GM19193 (cell line): ENCODE results near the gene ZNHIT6.

ENCODE experiments used
- POLR2A ChIP-seq: IDR thresholded peaks from 4 replicates; pipeline ENCODE4 v1.6.1; 2011; ENCODE audit not compliant: insufficient read depth, insufficient read length; ENCODE audit errors: extremely low read depth

The ZNHIT6 gene

GRCh38 chr1:85683292-85684025 lies 24.8 kb downstream of the ZNHIT6 start:
- TF ChIP-seq POLR2A, result no peak

- TF ChIP-seq POLR2A, result no peak
Observed at GRCh38 chr1:85681087-85681486, 27.1 kb downstream of the ZNHIT6 start.

GRCh38 chr1:85678193-85678592 lies 30.0 kb downstream of the ZNHIT6 start:
- TF ChIP-seq POLR2A, result no peak

- no peak for TF ChIP-seq POLR2A
Observed at GRCh38 chr1:85677656-85678055, 30.6 kb downstream of the ZNHIT6 start.

- TF ChIP-seq POLR2A, result no peak
Observed at GRCh38 chr1:85672031-85672660, 36.1 kb downstream of the ZNHIT6 start.

- no peak for TF ChIP-seq POLR2A
Observed at GRCh38 chr1:85665932-85666331, 42.3 kb downstream of the ZNHIT6 start.

GRCh38 chr1:85663382-85663781 lies 44.9 kb downstream of the ZNHIT6 start:
- TF ChIP-seq POLR2A, result no peak

- no peak for TF ChIP-seq POLR2A
Observed at GRCh38 chr1:85661767-85662166, 46.5 kb downstream of the ZNHIT6 start.

- no peak for TF ChIP-seq POLR2A
Observed at GRCh38 chr1:85660541-85660940, 47.7 kb downstream of the ZNHIT6 start.

- no peak for TF ChIP-seq POLR2A
Observed at GRCh38 chr1:85659174-85659573, 49.1 kb downstream of the ZNHIT6 start.

GRCh38 chr1:85656948-85657347 lies 51.3 kb downstream of the ZNHIT6 start:
- TF ChIP-seq POLR2A, result no peak

- no peak for TF ChIP-seq POLR2A
Observed at GRCh38 chr1:85656256-85656655, 52.0 kb downstream of the ZNHIT6 start.

GRCh38 chr1:85655315-85655714 lies 52.9 kb downstream of the ZNHIT6 start:
- TF ChIP-seq POLR2A, result no peak

GRCh38 chr1:85654066-85654782 lies 54.0 kb downstream of the ZNHIT6 start:
- no peak for TF ChIP-seq POLR2A

GRCh38 chr1:85652327-85652726 lies 55.9 kb downstream of the ZNHIT6 start:
- no peak for TF ChIP-seq POLR2A

GRCh38 chr1:85650645-85651044 lies 57.6 kb downstream of the ZNHIT6 start:
- TF ChIP-seq POLR2A, result no peak
